HG03196 (cell line): ENCODE results near the gene FMN1.
A peak's percentile ranks its signal among the peaks of the same experiment; 100 is the strongest.

Experiments
- ATAC-seq: cut with Tn5 transposase; IDR thresholded peaks from one replicate; pipeline ENCODE4 v1.9.1; 2021; ENCODE audit not compliant: unreplicated experiment

Gene FMN1

GRCh38 chr15:33201491-33202231, 7.1 kb upstream of the FMN1 start:
- peak; percentile 84 for ATAC-seq

DNA sequence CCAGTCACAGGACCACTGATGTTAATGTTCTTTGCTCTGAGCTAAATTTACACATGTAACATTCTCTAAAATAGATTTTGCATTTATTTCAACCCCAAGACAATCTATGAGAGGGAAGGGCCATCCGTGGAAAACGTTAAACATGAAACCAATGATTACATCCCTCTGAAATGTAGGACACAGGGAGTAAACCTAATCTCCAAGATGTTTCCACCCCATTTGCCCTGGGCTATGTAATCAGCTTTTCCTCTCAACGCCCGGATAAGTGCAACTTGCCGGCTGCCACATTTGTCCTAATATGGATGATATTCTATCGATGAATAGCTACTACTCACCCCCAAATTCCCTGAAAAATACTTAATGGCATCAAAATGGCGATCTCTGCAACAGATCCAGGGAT, 6.4 kb upstream of the FMN1 start:
- ATAC-seq: no peak

DNA sequence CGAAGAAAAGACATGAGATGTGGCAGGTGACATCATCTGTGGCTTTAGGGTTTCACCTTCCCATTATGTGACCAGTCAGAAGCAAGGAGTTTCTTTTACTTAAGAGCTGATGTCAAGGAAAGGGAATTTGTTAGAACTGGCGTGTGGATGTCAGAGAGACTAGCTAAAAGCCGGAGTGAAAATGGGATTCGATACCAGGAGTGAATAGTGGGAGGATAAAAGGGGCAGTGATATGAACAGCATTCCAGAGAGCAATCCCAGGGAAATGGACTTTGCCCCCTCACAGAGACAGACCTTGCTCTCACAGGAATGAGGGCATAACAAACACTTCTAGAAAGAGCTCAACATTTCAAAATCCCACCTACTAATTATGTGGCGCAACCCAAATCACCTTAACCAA, 5.9 kb upstream of the FMN1 start:
- ATAC-seq: no peak

GRCh38 chr15:33198541-33198940, 4.0 kb upstream of the FMN1 start:
- ATAC-seq: no peak

- no peak for ATAC-seq
Observed at GRCh38 chr15:33197636-33198035, 3.1 kb upstream of the FMN1 start.

GRCh38 chr15:33194237-33194636, 277 bp downstream of the FMN1 start:
- no peak for ATAC-seq

DNA sequence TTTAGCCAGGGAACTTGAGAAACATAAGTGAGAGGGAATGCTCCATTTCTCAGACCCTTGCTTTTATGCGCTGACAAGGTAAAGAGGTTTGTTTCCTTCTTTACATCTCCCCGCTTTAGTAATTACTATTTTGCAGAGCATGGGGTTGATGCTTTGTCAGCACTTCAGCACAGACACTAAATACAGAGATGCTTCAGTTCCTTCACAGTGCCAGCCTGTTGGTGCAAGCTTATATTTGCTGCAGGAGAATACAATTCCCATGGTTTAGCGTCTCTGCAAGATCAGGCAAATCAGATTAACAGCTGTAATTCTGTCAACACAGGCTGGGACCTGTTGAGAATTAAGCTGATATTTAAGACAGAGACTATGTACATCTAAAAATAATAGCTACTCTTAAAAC, 2.9 kb downstream of the FMN1 start:
- no peak for ATAC-seq

GRCh38 chr15:33190539-33190938, 4.0 kb downstream of the FMN1 start:
- ATAC-seq: no peak

DNA sequence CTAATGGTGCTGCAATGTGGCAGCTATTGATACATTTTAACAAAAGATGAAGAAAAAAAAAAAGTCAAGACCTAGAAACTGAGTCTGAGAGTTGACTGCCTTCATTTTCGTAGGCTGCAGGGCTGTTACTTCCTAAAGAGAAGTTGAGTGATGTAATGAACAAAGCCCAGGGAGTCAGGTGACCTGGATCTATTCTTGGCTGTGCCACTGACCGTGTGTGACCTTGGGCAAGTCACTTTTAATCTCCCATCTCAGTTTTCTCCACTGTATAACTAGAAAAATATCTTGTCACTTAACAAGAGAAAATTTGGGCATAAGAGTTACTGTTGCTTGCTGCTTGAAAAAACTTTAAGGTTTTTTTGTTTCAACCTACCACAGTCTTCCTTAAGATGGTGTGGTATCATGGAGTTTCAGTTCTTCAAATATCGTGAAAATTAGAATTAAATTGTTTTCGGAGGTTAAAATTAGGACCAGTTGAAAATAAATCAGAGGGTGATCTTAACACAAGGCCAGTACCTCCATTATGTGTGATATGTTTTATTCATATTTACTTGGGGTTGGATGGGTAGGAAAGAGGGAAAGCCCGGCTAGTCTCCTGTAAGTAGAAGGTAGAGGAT, 5.8 kb downstream of the FMN1 start:
- ATAC-seq: no peak

DNA sequence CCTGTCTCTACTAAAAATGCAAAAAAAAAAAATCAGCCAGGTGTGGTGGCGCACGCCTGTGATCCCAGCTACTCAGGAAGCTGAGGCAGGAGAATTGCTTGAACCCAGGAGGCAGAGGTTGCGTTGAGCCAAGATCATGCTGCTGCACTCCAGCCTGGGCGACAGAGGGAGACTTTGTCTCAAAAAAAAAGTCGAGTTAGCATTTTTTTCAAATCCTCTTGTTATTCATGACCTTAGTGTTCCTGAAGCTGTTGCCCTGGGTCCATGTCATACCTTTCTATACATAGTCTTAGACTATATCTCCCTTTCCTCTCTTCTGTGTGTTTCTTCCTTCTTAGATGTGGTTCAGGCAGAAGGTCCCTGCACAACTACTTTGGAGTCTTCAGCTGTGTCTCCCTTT, 6.4 kb downstream of the FMN1 start:
- ATAC-seq: no peak

DNA sequence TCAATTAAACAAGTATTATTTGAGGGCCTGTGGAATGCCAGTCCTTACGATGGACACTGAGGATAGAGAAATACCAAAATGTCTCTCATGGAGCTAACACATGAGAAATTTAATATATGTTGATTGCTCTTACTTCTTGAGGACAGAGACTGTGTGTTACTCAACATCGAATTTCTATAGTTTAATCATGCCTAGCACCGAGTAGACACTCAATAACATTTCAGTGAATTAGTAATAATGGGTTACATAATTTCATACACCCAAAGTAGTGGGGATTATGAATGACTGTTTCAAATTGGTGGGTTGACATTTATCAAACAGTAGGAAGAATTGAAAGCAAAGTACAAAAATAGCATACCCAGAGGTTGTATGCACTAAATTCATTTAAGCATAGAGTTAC, 11.2 kb downstream of the FMN1 start:
- no peak for ATAC-seq

- ATAC-seq: no peak
Observed at GRCh38 chr15:33182926-33183325, 11.6 kb downstream of the FMN1 start.

- ATAC-seq: no peak
Observed at GRCh38 chr15:33182278-33182905, 12.1 kb downstream of the FMN1 start.

DNA sequence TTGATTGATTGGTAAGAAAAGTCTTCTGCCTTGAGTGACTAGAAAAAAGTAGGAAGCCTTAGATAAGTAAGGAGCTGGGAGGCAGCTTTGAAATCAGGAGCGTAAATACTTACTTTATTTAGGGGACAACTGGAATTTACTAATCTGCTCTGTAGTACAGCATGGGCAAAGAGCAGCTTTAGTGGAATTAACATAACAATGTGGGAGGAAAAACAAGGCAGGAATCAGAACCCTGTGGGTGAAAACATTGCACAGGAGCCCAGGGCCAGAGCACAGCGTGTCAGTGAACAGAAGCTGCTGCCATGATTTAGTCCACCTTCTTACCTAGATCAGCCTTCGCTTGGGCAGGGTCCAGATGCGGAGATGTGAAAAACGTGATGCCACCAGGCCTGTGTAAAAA, 14.6 kb downstream of the FMN1 start:
- no peak for ATAC-seq

DNA sequence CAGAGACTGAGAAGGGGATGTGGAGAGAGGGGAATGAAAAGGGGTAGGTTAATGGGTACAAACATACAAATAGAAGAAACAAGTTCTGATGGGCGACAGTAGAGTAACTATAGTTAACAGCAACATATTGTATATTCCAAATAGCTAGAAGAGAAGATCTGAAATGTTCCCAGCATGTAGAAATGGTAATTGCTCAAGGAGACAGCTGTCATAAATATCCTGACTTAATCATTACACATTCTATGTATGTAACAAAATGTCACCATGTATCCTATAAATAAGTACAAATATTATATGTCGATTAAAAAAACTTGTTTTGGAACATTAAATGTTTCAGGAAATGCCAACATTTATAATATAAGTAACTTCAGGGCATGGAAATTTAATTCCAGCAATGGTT, 23.3 kb downstream of the FMN1 start:
- no peak for ATAC-seq

GRCh38 chr15:33169625-33170024, 24.9 kb downstream of the FMN1 start:
- ATAC-seq: no peak

- ATAC-seq: no peak
Observed at GRCh38 chr15:33168444-33168843, 26.1 kb downstream of the FMN1 start.

GRCh38 chr15:33163816-33164215, 30.7 kb downstream of the FMN1 start:
- no peak for ATAC-seq

DNA sequence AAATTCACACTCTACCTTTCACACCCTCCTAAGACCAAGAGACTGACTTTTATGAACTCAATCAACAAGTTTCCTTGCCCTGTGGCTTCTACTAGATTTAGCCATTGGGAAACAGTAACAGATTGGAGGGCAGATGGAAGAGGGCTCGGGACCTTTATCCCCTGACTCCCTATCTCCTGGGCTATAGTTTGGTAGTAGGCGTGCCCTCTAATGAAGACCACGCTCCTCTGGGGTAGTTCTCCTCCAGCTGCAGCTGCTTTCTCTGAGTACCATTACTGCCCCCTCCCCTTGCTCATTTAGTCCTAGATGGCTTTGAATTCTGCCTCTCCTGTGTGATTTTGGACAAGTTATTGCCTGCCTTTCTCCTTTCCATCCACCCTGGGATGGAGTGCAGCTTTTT, 33.3 kb downstream of the FMN1 start:
- no peak for ATAC-seq

DNA sequence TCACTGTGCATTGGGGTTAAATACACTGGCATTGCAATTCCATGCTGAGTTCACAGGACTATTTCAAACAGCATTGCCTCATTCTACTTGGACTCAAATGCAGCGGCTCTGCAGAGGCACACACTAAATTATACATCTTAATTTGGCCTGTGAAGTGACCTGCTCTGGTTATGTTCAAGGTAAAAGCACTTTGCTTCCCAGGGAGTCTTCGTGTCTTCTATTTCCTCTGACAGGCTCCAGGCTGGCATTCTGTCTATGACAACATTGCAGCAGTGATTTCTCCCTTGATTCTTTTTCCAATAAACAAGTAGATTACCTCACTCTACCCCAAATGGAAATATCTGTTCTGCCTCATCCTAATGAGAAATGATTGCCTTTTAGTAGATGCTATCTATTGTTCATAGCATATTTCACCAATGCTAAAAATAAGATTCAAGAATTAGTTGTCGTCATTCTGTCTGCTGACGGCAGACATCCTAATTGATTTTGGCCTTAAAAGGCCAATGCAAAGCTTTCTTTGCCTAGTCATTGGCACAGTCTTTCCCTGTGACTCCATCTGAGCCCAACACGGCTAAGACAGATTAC, 33.8 kb downstream of the FMN1 start:
- ATAC-seq: no peak

GRCh38 chr15:33159726-33160453, 34.6 kb downstream of the FMN1 start:
- no peak for ATAC-seq
